Natural killer cell (primary cell): ENCODE measurements around the gene S1PR3. TPM values are rescaled to one million over a fixed set of nuclear protein-coding genes. Genes with fewer than 3 reads are reported as not detected.

Experiments used
- ATAC-seq, 3 donors: fragments of 150-1000 bp in 2 of 3; fragments of 200-7000 bp in 1 of 3; cut with Tn5 transposase; 1 replicate in 1 of 3; 2 replicates in 2 of 3; pipeline ENCODE4 v1.10.0; 2021; ENCODE audit warnings: mild to moderate bottlenecking in 2 of 3, moderate library complexity in 2 of 3
- DNase-seq, 2 donors: peaks; one replicate each; pipeline versions ENCODE4 v3.0.0 to v3.0.0-alpha.2; 2013 to 2021; ENCODE audit warnings: mixed read lengths in 1 of 2
- H3K27ac ChIP-seq: one replicate; pipeline ENCODE4 v1.5.1; 2013; ENCODE audit warnings: mild to moderate bottlenecking, low read length
- H3K27me3 ChIP-seq: one replicate; pipeline ENCODE4 v1.6.1; 2013; ENCODE audit warnings: low read length; ENCODE audit not compliant: control insufficient read depth, insufficient read depth
- H3K36me3 ChIP-seq: one replicate; pipeline ENCODE4 v1.6.1; 2013; ENCODE audit warnings: low read length; ENCODE audit not compliant: control insufficient read depth, insufficient read depth
- H3K4me1 ChIP-seq: one replicate; pipeline ENCODE4 v1.6.1; 2013; ENCODE audit warnings: low read length; ENCODE audit not compliant: control insufficient read depth, insufficient read depth
- H3K4me3 ChIP-seq: one replicate; pipeline ENCODE4 v1.5.1; 2013; ENCODE audit warnings: low read length
- H3K9me3 ChIP-seq: one replicate; pipeline ENCODE4 v1.6.1; 2013; ENCODE audit warnings: low read length; ENCODE audit not compliant: control insufficient read depth, insufficient read depth
- H3K27ac Mint-ChIP-seq, 2 donors: one replicate each; pipeline ENCODE4 v1.8.0; 2022; ENCODE audit warnings: mild to moderate bottlenecking in 2 of 2, mixed read lengths in 2 of 2, moderate library complexity in 1 of 2
- H3K27me3 Mint-ChIP-seq, 2 donors: one replicate each; pipeline ENCODE4 v1.8.0; 2022; ENCODE audit warnings: low read depth in 2 of 2, mixed read lengths in 2 of 2
- H3K36me3 Mint-ChIP-seq: one replicate; pipeline ENCODE4 v1.8.0; 2022; ENCODE audit warnings: mixed read lengths
- H3K4me1 Mint-ChIP-seq, 2 donors: one replicate each; pipeline ENCODE4 v1.8.0; 2022; ENCODE audit warnings: mixed read lengths in 2 of 2
- H3K4me3 Mint-ChIP-seq: one replicate; pipeline ENCODE4 v1.8.0; 2022; ENCODE audit warnings: mild to moderate bottlenecking, moderate library complexity, mixed read lengths
- H3K9me3 Mint-ChIP-seq, 2 donors: one replicate each; pipeline ENCODE4 v1.8.0; 2022; ENCODE audit warnings: mixed read lengths in 2 of 2
- WGBS: methylation state at CpG from one replicate; pipeline ENCODE4 v1.1.7; 2013; ENCODE audit warnings: missing lambda C conversion rate; ENCODE audit not compliant: insufficient coverage; 5-methylcytosine and 5-hydroxymethylcytosine counted together
- intact Hi-C: fragments of 100-400 bp; cut with micrococcal nuclease; formaldehyde crosslinking; loops from one replicate; pipeline ENCODE4 v1.14.2; 2022
- total RNA-seq, 4 donors: library from RNA; stranded (reverse); fragments of 120-200 nt in 1 of 4; gene quantifications; one replicate each; pipeline versions ENCODE4 v1.2.3 to v1.2.4, GENCODE V29; 2013 to 2022
- TF ChIP-seq, protein P1 (sequence below): fragments of 200-600 bp; IDR thresholded peaks from one replicate; pipeline ENCODE4 v1.8.0; 2022; ENCODE audit warnings: antibody characterized with exemption

S1PR3 gene
- total RNA-seq, 3 donors from 2014 or later (not counting 1 experiment from before 2014, with no cell fraction given) = 1.1 to 1.5 TPM; not detected in 1

DNA sequence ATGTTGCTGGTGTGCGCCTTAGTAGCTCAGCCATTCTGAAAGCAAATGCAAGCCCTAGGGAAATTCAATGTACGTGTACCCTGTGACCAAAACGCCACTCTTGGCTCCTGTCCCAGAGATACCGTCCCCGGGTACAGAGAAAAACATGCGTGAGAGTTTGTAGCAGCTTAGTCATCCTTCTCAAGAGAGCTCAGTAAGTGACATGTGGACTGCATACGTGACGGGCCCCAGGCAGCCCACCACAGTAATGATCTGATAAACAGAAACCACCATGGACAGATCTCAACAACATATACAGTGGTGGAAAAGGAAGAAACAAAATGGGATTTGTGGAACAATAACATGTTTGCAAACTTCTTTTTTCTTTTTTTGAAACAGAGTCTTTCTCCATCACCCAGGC is 45.1 kb downstream of the S1PR3 start:
- Histone ChIP-seq H3K27me3 (peaks cover 3% of the 10 kb centered on the region), H3K36me3 (no peaks in the 10 kb centered on the region), H3K4me3 (no peak overlapping the region), H3K9me3 (no peaks in the 10 kb centered on the region), H3K4me1 (no peaks in the 10 kb centered on the region), H3K27ac (no peak overlapping the region)
- ATAC-seq (no peak), DNase-seq (peak in 1 of 2 donors; percentile 5)
- Mint-ChIP-seq H3K4me1 (no peaks in the 10 kb centered on the region), H3K27me3 (peaks cover 13 to 29% of the 10 kb centered on the region in 2 donors), H3K36me3 (no peaks in the 10 kb centered on the region), H3K27ac (no peak overlapping the region), H3K4me3 (no peak overlapping the region), H3K9me3 (no peaks in the 10 kb centered on the region)
- 72% methylated on average over 6 of the region's 8 CpGs for WGBS
- intact Hi-C loops = no loop called here
- TF ChIP-seq, protein P1, sequence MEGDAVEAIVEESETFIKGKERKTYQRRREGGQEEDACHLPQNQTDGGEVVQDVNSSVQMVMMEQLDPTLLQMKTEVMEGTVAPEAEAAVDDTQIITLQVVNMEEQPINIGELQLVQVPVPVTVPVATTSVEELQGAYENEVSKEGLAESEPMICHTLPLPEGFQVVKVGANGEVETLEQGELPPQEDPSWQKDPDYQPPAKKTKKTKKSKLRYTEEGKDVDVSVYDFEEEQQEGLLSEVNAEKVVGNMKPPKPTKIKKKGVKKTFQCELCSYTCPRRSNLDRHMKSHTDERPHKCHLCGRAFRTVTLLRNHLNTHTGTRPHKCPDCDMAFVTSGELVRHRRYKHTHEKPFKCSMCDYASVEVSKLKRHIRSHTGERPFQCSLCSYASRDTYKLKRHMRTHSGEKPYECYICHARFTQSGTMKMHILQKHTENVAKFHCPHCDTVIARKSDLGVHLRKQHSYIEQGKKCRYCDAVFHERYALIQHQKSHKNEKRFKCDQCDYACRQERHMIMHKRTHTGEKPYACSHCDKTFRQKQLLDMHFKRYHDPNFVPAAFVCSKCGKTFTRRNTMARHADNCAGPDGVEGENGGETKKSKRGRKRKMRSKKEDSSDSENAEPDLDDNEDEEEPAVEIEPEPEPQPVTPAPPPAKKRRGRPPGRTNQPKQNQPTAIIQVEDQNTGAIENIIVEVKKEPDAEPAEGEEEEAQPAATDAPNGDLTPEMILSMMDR = no peak

DNA sequence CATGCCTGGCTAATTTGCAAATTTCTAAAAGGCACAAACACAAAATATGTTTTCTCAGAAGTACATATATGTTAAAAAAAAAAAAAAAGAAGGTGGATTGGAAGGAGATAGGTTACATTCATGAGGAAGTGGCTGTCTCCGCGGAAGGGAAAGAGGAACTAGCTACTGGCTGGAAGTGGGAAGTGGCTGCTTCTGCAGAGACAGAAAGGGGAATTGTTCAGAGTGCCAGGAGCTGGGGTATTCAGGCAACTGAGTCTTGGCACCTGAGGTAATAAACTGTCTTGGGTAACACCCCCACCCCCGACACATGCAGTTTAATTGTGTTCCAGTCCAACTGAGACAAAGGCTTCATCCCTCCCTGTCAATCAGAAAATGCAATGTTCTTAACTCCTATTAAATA is 45.6 kb downstream of the S1PR3 start:
- no peak overlapping the region for H3K27ac ChIP-seq

DNA sequence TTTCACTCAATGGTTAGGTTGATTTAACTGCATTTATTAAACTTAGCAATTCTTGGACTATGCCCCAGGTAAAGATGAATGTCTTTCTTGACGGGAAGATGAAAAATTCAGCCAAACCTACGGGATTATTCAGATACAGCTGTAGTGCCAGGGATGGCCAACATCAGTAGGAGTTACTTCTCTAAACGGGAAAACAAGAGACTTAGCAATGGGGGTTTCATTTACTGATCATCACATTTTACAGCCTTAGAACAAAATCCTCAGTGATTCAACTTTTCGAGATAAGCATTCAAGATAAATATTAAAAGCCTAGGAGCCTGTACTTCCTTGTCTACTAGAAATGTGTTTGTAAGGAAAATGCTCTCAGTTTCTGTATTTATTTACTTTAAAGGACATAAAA is 46.1 kb downstream of the S1PR3 start:
- H3K9me3 Mint-ChIP-seq = no peaks in the 10 kb centered on the region

More for the DNA sequence above, 45.6 kb downstream of the S1PR3 start:
- Mint-ChIP-seq H3K27ac (no peak overlapping the region), H3K9me3 (no peaks in the 10 kb centered on the region), H3K4me1 (no peaks in the 10 kb centered on the region), H3K4me3 (no peak overlapping the region), H3K36me3 (no peaks in the 10 kb centered on the region), H3K27me3 (peaks cover 13 to 27% of the 10 kb centered on the region in 2 donors)
- Histone ChIP-seq H3K27me3 (peaks cover 3% of the 10 kb centered on the region), H3K4me3 (no peak overlapping the region), H3K9me3 (no peaks in the 10 kb centered on the region), H3K4me1 (no peaks in the 10 kb centered on the region), H3K36me3 (no peaks in the 10 kb centered on the region)
- TF ChIP-seq, protein P1 = no peak
- intact Hi-C loops = no loop called here
- WGBS = 7% methylated on average over 3 of the region's 3 CpGs
- DNase-seq = peak in 1 of 2 donors; percentile 4
- no peak for ATAC-seq

More for the DNA sequence above, 46.1 kb downstream of the S1PR3 start:
- peaks cover 13 to 22% of the 10 kb centered on the region in 2 donors for H3K27me3 Mint-ChIP-seq
- Histone ChIP-seq H3K4me1 (no peaks in the 10 kb centered on the region), H3K9me3 (no peaks in the 10 kb centered on the region), H3K4me3 (no peak overlapping the region), H3K27ac (no peak overlapping the region), H3K36me3 (no peaks in the 10 kb centered on the region), H3K27me3 (peaks cover 3% of the 10 kb centered on the region)
- TF ChIP-seq, protein P1 = no peak
- 79% methylated on average over 3 of the region's 4 CpGs for WGBS
- DNase-seq (no peak), ATAC-seq (no peak)
- H3K4me3 Mint-ChIP-seq = no peak overlapping the region
- no peak overlapping the region for H3K27ac Mint-ChIP-seq
- H3K4me1 Mint-ChIP-seq = no peaks in the 10 kb centered on the region
- no peaks in the 10 kb centered on the region for H3K36me3 Mint-ChIP-seq
- intact Hi-C loops = no loop called here
